ENCODE results near the gene AATF.

DNA sequence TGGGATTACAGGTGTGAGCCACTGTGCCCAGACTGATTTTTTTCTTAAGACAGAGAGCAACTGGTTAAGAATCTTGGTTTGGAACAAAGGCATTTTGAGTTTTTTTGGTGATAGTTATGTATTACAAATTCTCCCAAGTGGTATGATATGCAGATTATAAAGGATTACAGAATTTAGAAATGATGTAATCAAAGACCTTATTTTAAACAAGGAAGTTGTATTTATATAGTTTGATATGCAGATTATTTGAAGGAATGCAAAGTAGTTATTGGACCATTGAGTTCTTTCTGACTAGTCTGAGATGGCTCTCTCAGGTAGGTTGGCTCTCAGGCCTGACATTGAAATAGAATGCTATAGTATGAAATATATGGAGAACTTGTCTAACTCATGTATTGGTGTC is 34.9 kb downstream of the AATF start:
- TF ChIP-seq EP300 (IDR thresholded peaks at IDR 0.05) (no peak), CEBPB (IDR thresholded peaks at IDR 0.05) (no peak), MAZ (IDR thresholded peaks at IDR 0.05; ENCODE audit: borderline replicate concordance, low read depth, low read length) (no peak), SMC3 (IDR thresholded peaks at IDR 0.05) (no peak), POLR2A (IDR thresholded peaks at IDR 0.05; ENCODE audit: low read length) (no peak)
- TF ChIP-seq, protein P1, sequence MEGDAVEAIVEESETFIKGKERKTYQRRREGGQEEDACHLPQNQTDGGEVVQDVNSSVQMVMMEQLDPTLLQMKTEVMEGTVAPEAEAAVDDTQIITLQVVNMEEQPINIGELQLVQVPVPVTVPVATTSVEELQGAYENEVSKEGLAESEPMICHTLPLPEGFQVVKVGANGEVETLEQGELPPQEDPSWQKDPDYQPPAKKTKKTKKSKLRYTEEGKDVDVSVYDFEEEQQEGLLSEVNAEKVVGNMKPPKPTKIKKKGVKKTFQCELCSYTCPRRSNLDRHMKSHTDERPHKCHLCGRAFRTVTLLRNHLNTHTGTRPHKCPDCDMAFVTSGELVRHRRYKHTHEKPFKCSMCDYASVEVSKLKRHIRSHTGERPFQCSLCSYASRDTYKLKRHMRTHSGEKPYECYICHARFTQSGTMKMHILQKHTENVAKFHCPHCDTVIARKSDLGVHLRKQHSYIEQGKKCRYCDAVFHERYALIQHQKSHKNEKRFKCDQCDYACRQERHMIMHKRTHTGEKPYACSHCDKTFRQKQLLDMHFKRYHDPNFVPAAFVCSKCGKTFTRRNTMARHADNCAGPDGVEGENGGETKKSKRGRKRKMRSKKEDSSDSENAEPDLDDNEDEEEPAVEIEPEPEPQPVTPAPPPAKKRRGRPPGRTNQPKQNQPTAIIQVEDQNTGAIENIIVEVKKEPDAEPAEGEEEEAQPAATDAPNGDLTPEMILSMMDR (IDR thresholded peaks at IDR 0.05) = no peak
- TF ChIP-seq, protein P2, sequence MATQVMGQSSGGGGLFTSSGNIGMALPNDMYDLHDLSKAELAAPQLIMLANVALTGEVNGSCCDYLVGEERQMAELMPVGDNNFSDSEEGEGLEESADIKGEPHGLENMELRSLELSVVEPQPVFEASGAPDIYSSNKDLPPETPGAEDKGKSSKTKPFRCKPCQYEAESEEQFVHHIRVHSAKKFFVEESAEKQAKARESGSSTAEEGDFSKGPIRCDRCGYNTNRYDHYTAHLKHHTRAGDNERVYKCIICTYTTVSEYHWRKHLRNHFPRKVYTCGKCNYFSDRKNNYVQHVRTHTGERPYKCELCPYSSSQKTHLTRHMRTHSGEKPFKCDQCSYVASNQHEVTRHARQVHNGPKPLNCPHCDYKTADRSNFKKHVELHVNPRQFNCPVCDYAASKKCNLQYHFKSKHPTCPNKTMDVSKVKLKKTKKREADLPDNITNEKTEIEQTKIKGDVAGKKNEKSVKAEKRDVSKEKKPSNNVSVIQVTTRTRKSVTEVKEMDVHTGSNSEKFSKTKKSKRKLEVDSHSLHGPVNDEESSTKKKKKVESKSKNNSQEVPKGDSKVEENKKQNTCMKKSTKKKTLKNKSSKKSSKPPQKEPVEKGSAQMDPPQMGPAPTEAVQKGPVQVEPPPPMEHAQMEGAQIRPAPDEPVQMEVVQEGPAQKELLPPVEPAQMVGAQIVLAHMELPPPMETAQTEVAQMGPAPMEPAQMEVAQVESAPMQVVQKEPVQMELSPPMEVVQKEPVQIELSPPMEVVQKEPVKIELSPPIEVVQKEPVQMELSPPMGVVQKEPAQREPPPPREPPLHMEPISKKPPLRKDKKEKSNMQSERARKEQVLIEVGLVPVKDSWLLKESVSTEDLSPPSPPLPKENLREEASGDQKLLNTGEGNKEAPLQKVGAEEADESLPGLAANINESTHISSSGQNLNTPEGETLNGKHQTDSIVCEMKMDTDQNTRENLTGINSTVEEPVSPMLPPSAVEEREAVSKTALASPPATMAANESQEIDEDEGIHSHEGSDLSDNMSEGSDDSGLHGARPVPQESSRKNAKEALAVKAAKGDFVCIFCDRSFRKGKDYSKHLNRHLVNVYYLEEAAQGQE (IDR thresholded peaks at IDR 0.05) = no peak
